ENCODE results near the gene NMB.

The NMB gene

GRCh38 chr15:84611631-84612030 lies 46.4 kb downstream of the NMB start:
- DNase-seq (ENCODE audit: low read depth in 2 of 2): no peak

- no peak for DNase-seq (ENCODE audit: low read depth in 2 of 2)
Measured at GRCh38 chr15:84609818-84610525, 48.0 kb downstream of the NMB start.

GRCh38 chr15:84608707-84609284 lies 49.2 kb downstream of the NMB start:
- DNase-seq (ENCODE audit: low read depth in 2 of 2): no peak

- no peak for DNase-seq (ENCODE audit: low read depth in 2 of 2)
Measured at GRCh38 chr15:84606653-84607120, 51.3 kb downstream of the NMB start.

- DNase-seq (ENCODE audit: low read depth in 2 of 2): no peak
Measured at GRCh38 chr15:84605554-84605882, 52.5 kb downstream of the NMB start.
